H1 (cell line): ENCODE data around the gene RGS2. TPM values are rescaled to one million over a fixed set of nuclear protein-coding genes. Genes with fewer than 3 reads are reported as not detected.

Source experiments
- CTCF ChIA-PET: fragments of 300-600 bp; sonication (Branson Sonifier 250); formaldehyde crosslinking; loops from one replicate; lab custom pipeline; 2021; ENCODE audit not compliant: partially characterized antibody; lab: Charles Lee
- POLR2A ChIA-PET: fragments of 300-600 bp; sonication (Branson Sonifier 250); formaldehyde crosslinking; loops from one replicate; lab custom pipeline; 2021; ENCODE audit warnings: inconsistent platforms; ENCODE audit not compliant: partially characterized antibody; lab: Charles Lee
- DNase-seq, 2 experiments: peaks; one replicate each; pipeline versions ENCODE4 v3.0.0 to v3.0.0-alpha.2; 2010 to 2022; ENCODE audit warnings: low spot score in 2 of 2, low read depth in 1 of 2, mixed read lengths in 1 of 2
- FAIRE-seq: peaks from 2 replicates; lab custom pipeline; 2011; peaks lifted over from hg19 to GRCh38; lab: Jason Lieb, UNC
- H2AFZ ChIP-seq: 2 replicates; pipeline ENCODE4 v1.8.1; 2012; ENCODE audit warnings: low read length, inconsistent platforms
- H2AK5ac ChIP-seq: 2 replicates; pipeline ENCODE4 v1.6.1; 2013; ENCODE audit warnings: low read depth, low read length
- H2BK120ac ChIP-seq: replicated peaks from 2 replicates; pipeline ENCODE3; 2013; ENCODE audit warnings: low read depth, low read length, inconsistent platforms
- H2BK12ac ChIP-seq: 2 replicates; pipeline ENCODE4 v1.6.1; 2013; ENCODE audit warnings: low read depth, low read length
- H2BK15ac ChIP-seq: 2 replicates; pipeline ENCODE4 v1.6.1; 2013; ENCODE audit warnings: low read length
- H2BK20ac ChIP-seq: 2 replicates; pipeline ENCODE4 v1.6.1; 2013; ENCODE audit warnings: low read length
- H2BK5ac ChIP-seq: 2 replicates; pipeline ENCODE4 v1.6.1; 2013; ENCODE audit warnings: low read depth, low read length
- H3K14ac ChIP-seq: 2 replicates; pipeline ENCODE4 v1.6.1; 2013; ENCODE audit warnings: inconsistent platforms; ENCODE audit not compliant: insufficient read length
- H3K18ac ChIP-seq: 2 replicates; pipeline ENCODE4 v1.6.1; 2013; ENCODE audit warnings: low read length; ENCODE audit errors: extremely low read depth
- H3K23ac ChIP-seq: 2 replicates; pipeline ENCODE4 v1.6.1; 2013; ENCODE audit warnings: inconsistent platforms; ENCODE audit not compliant: insufficient read length
- H3K23me2 ChIP-seq: 2 replicates; pipeline ENCODE4 v1.6.1; 2013; ENCODE audit warnings: low read depth, low read length
- H3K27ac ChIP-seq: 2 replicates; pipeline ENCODE4 v1.6.1; 2011; ENCODE audit warnings: low read depth, low read length, inconsistent platforms
- H3K27me3 ChIP-seq, 4 experiments: replicated peaks in 1 of 4; 1 replicate in 1 of 4; 2 replicates in 3 of 4; pipeline versions ENCODE4 v1.6.1 to v1.8.1; 2011 to 2013; ENCODE audit warnings: low read length in 3 of 4, mild to moderate bottlenecking in 3 of 4, inconsistent platforms in 2 of 4, mixed read lengths in 2 of 4, moderate library complexity in 1 of 4; ENCODE audit not compliant: control insufficient read depth in 3 of 4, insufficient read depth in 3 of 4; ENCODE audit errors: extremely low read depth in 1 of 4
- H3K36me3 ChIP-seq, 4 experiments: 2 replicates each; pipeline versions ENCODE4 v1.6.1 to v1.8.1; 2011 to 2013; ENCODE audit warnings: mild to moderate bottlenecking in 4 of 4, low read length in 3 of 4, moderate library complexity in 2 of 4, control low read depth in 1 of 4, inconsistent platforms in 1 of 4; ENCODE audit not compliant: insufficient read depth in 4 of 4, control insufficient read depth in 2 of 4
- H3K4ac ChIP-seq: replicated peaks from 2 replicates; pipeline ENCODE3; 2013; ENCODE audit warnings: low read length, low read depth, mixed read lengths, inconsistent platforms; ENCODE audit not compliant: insufficient read length
- H3K4me1 ChIP-seq, 4 experiments: replicated peaks in 1 of 4; 1 replicate in 1 of 4; 2 replicates in 3 of 4; pipeline versions ENCODE4 v1.6.1 to v1.8.1; 2011 to 2013; ENCODE audit warnings: low read length in 3 of 4, inconsistent platforms in 2 of 4, mixed read lengths in 1 of 4; ENCODE audit not compliant: insufficient read depth in 4 of 4, control insufficient read depth in 3 of 4
- H3K4me2 ChIP-seq, 2 experiments: 2 replicates each; pipeline versions ENCODE4 v1.6.1 to v1.8.1; 2011 to 2013; ENCODE audit warnings: low read depth in 2 of 2, low read length in 2 of 2, control low read depth in 1 of 2, inconsistent platforms in 1 of 2, mild to moderate bottlenecking in 1 of 2; ENCODE audit not compliant: insufficient read depth in 1 of 2
- H3K4me3 ChIP-seq, 4 experiments: fragments of 200-600, 300-600 bp in 1 of 4; sonication (generic), shearing (Covaris generic), sonication (Bioruptor Twin) in 1 of 4; 2 replicates each; pipeline versions ENCODE4 v1.5.1 to v1.8.1; 2011 to 2016; ENCODE audit warnings: low read length in 4 of 4, low read depth in 3 of 4, control low read depth in 2 of 4, inconsistent platforms in 2 of 4, mild to moderate bottlenecking in 2 of 4, mixed read lengths in 1 of 4, moderate library complexity in 1 of 4; ENCODE audit not compliant: insufficient read depth in 2 of 4; ENCODE audit errors: extremely low read depth in 1 of 4
- H3K56ac ChIP-seq: replicated peaks from 2 replicates; pipeline ENCODE3; 2013; ENCODE audit warnings: low read depth, mild to moderate bottlenecking, mixed read lengths, low read length, inconsistent platforms; ENCODE audit not compliant: insufficient read length
- H3K79me1 ChIP-seq: 2 replicates; pipeline ENCODE4 v1.6.1; 2013; ENCODE audit warnings: low read depth, low read length, control low read depth
- H3K79me2 ChIP-seq, 2 experiments: 2 replicates each; pipeline versions ENCODE4 v1.6.1 to v1.8.1; 2012 to 2013; ENCODE audit warnings: low read length in 2 of 2, mild to moderate bottlenecking in 2 of 2, inconsistent platforms in 1 of 2; ENCODE audit not compliant: insufficient read depth in 2 of 2, control insufficient read depth in 1 of 2
- H3K9ac ChIP-seq, 4 experiments: replicated peaks in 1 of 4; 1 replicate in 1 of 4; 2 replicates in 3 of 4; pipeline versions ENCODE4 v1.6.1 to v1.8.1; 2011 to 2013; ENCODE audit warnings: low read depth in 3 of 4, low read length in 3 of 4, control low read depth in 2 of 4, mild to moderate bottlenecking in 2 of 4, moderate library complexity in 2 of 4, inconsistent platforms in 1 of 4; ENCODE audit errors: extremely low read depth in 1 of 4
- H3K9me3 ChIP-seq, 2 experiments: 2 replicates each; pipeline versions ENCODE4 v1.6.1 to v1.8.1; 2012 to 2013; ENCODE audit warnings: mild to moderate bottlenecking in 2 of 2, moderate library complexity in 2 of 2, control low read depth in 1 of 2, inconsistent platforms in 1 of 2, low read depth in 1 of 2, low read length in 1 of 2, mixed read lengths in 1 of 2; ENCODE audit not compliant: insufficient read depth in 2 of 2
- H4K20me1 ChIP-seq, 2 experiments: replicated peaks in 1 of 2; 2 replicates each; pipeline versions ENCODE3 to v1.8.1; 2011 to 2013; ENCODE audit warnings: inconsistent platforms in 2 of 2, low read length in 2 of 2, mild to moderate bottlenecking in 1 of 2; ENCODE audit not compliant: insufficient read depth in 2 of 2, control insufficient read depth in 1 of 2
- H4K5ac ChIP-seq: 2 replicates; pipeline ENCODE4 v1.6.1; 2013; ENCODE audit warnings: low read length, low read depth, mixed read lengths, inconsistent platforms; ENCODE audit not compliant: insufficient read length
- H4K8ac ChIP-seq: 2 replicates; pipeline ENCODE4 v1.8.0; 2013; ENCODE audit warnings: mild to moderate bottlenecking, moderate library complexity, low read length, inconsistent platforms; ENCODE audit not compliant: insufficient read depth; ENCODE audit errors: extremely low read depth
- H4K91ac ChIP-seq: replicated peaks from 2 replicates; pipeline ENCODE3; 2013; ENCODE audit warnings: low read length, mixed read lengths, inconsistent platforms; ENCODE audit not compliant: insufficient read length
- ATF3 ChIP-seq: IDR thresholded peaks from 2 replicates; pipeline ENCODE4 v1.6.1; 2011; ENCODE audit warnings: low read depth, mild to moderate bottlenecking, low read length; ENCODE audit not compliant: insufficient read depth
- CBX5 ChIP-seq: fragments of 300-800, 300-1000 bp; sonication (generic); IDR thresholded peaks from 2 replicates; pipeline ENCODE4 v1.7.1; 2016; ENCODE audit warnings: antibody characterized with exemption, low read length, low read depth
- CEBPB ChIP-seq: IDR thresholded peaks from 2 replicates; pipeline ENCODE4 v1.6.1; 2012; ENCODE audit warnings: low read depth, low read length
- CHD2 ChIP-seq: IDR thresholded peaks from 2 replicates; pipeline ENCODE4 v1.6.1; 2012; ENCODE audit warnings: low read length, improper control_type of control experiment
- CTBP2 ChIP-seq: IDR thresholded peaks from 2 replicates; pipeline ENCODE4 v1.7.0; 2011; ENCODE audit warnings: borderline replicate concordance, mild to moderate bottlenecking, moderate library complexity, mixed read lengths, low read length; ENCODE audit not compliant: insufficient read depth, insufficient read length
- GTF2F1 ChIP-seq: IDR thresholded peaks from 2 replicates; pipeline ENCODE4 v1.6.1; 2012; ENCODE audit warnings: low read depth, low read length, improper control_type of control experiment, borderline replicate concordance
- KDM4A ChIP-seq: IDR thresholded peaks from one replicate; pipeline ENCODE4 v1.7.1; 2012; ENCODE audit warnings: low read depth, mild to moderate bottlenecking, moderate library complexity, low read length, inconsistent platforms; ENCODE audit not compliant: severe bottlenecking
- RXRA ChIP-seq: IDR thresholded peaks from 2 replicates; pipeline ENCODE4 v1.6.1; 2011; ENCODE audit warnings: low read depth, mild to moderate bottlenecking, low read length, moderate library complexity; ENCODE audit not compliant: insufficient read depth
- SP1 ChIP-seq: IDR thresholded peaks from 2 replicates; pipeline ENCODE4 v1.6.1; 2011; ENCODE audit warnings: low read depth, low read length
- SP4 ChIP-seq: IDR thresholded peaks from 2 replicates; pipeline ENCODE4 v1.6.1; 2012; ENCODE audit warnings: low read length, inconsistent platforms
- SUZ12 ChIP-seq: fragments of 200-600 bp; sonication (generic); IDR thresholded peaks from 2 replicates; pipeline ENCODE4 v1.6.1; 2012; ENCODE audit warnings: mild to moderate bottlenecking, inconsistent platforms, low read length, moderate library complexity, mixed read lengths
- TAF7 ChIP-seq: optimal IDR thresholded peaks from 2 replicates; pipeline ENCODE3; 2011; ENCODE audit warnings: low read depth, mild to moderate bottlenecking, inconsistent platforms, low read length, moderate library complexity, borderline replicate concordance
- ZNF274 ChIP-seq: IDR thresholded peaks from 2 replicates; pipeline ENCODE4 v1.7.0; 2012; ENCODE audit warnings: low read length, borderline replicate concordance; ENCODE audit errors: extremely low read depth
- whole genome bisulfite sequencing, 2 experiments: shearing (Covaris generic) in 1 of 2; methylation state at CpG; one replicate each; pipeline versions ENCODE4 v1.1.6 to v1.1.7; 2013 to 2015; ENCODE audit warnings: low lambda C conversion rate in 2 of 2, mixed read lengths in 2 of 2, inconsistent platforms in 1 of 2, low coverage in 1 of 2, missing lambda C conversion rate in 1 of 2; ENCODE audit not compliant: insufficient replicate concordance in 2 of 2, insufficient coverage in 1 of 2, insufficient read length in 1 of 2; ENCODE audit errors: extremely low coverage in 1 of 2, missing lambda C conversion rate in 1 of 2; 5-methylcytosine and 5-hydroxymethylcytosine counted together
- polyA plus RNA-seq, 7 experiments: library from polyadenylated mRNA; depleted of rRNA in 3 of 7; stranded (reverse) in 5 of 7; unstranded in 2 of 7; fragments of >200 nt in 5 of 7; fragments of 200-250 nt in 2 of 7; gene quantifications; 1 replicate in 5 of 7; 2 replicates in 1 of 7; 4 replicates in 1 of 7; pipeline versions ENCODE4 v1.2.1 to v1.2.3, GENCODE V29; 2011 to 2013; ENCODE audit warnings: missing spikeins in 2 of 7, mixed read lengths in 2 of 7
- total RNA-seq: library from RNA; stranded (reverse); fragmentation: NEBNext Ultra II Directional; extraction: Animal tissue kit (Norgen Biotek cat#: 25700); gene quantifications from 2 replicates; pipeline ENCODE4 v1.2.1, GENCODE V29; 2021

RGS2 gene
- total and polyA plus RNA-seq, 2 of the 8 experiments (the other 6 are each of a cell fraction or from before 2014, with no cell fraction given) = 9.1 to 17.0 TPM

GRCh38 chr1:192786576-192786975 lies 22.3 kb upstream of the RGS2 start:
- no peak overlapping the region for H2BK5ac ChIP-seq
- no peak overlapping the region for H3K4ac ChIP-seq
- H3K36me3 ChIP-seq = no peaks in the 10 kb centered on the region
- no peak overlapping the region for H3K27ac ChIP-seq
- H2BK20ac ChIP-seq = no peak overlapping the region
- no peak for TF ChIP-seq SUZ12
- TF ChIP-seq SP4 = no peak
- no peak for TF ChIP-seq KDM4A
- TF ChIP-seq GTF2F1 = no peak
- TF ChIP-seq ATF3 = no peak
- no peak for TF ChIP-seq TAF7
- no peak for TF ChIP-seq CEBPB
- TF ChIP-seq SP1 = no peak
- TF ChIP-seq RXRA = no peak
- no peak for TF ChIP-seq CTBP2
- TF ChIP-seq CBX5 = no peak
- TF ChIP-seq ZNF274 = no peak
- TF ChIP-seq CHD2 = no peak
- no peak overlapping the region for H4K91ac ChIP-seq
- DNase-seq = no peak
- no peak overlapping the region for H2BK15ac ChIP-seq
- H3K79me2 ChIP-seq = no peaks in the 10 kb centered on the region
- no peak overlapping the region for H3K56ac ChIP-seq
- H3K14ac ChIP-seq = no peak overlapping the region
- no peak overlapping the region for H2AFZ ChIP-seq
- no peaks in the 10 kb centered on the region for H3K9me3 ChIP-seq
- FAIRE-seq = no peak
- no peak overlapping the region for H2AK5ac ChIP-seq
- CTCF ChIA-PET = no interaction called here
- no peak overlapping the region for H3K23ac ChIP-seq
- H2BK120ac ChIP-seq = no peak overlapping the region
- no peaks in the 10 kb centered on the region for H3K79me1 ChIP-seq
- no peak overlapping the region for H4K8ac ChIP-seq
- no peak overlapping the region for H3K4me3 ChIP-seq
- H3K9ac ChIP-seq = no peak overlapping the region
- H3K18ac ChIP-seq = no peak overlapping the region
- POLR2A ChIA-PET = no interaction called here
- H3K4me1 ChIP-seq = peaks cover 0 to 3% (median 0%) of the 10 kb centered on the region in 4 experiments; a peak in 1 of 7 replicates
- no peak overlapping the region for H2BK12ac ChIP-seq
- H3K27me3 ChIP-seq = no peaks in the 10 kb centered on the region
- 82% methylated on average over 4 of the region's 4 CpGs; no CpG with 5 or more reads in 1 of the 2 experiments for WGBS, 2 experiments
- no peaks in the 10 kb centered on the region for H3K23me2 ChIP-seq
- H4K20me1 ChIP-seq = no peaks in the 10 kb centered on the region
- no peak overlapping the region for H4K5ac ChIP-seq
- no peak overlapping the region for H3K4me2 ChIP-seq
